D721Med (cell line): Measurements from ENCODE around the gene DPF3.
"Not testable (repeated sequence)": the region's sequence is repeated elsewhere in the genome, so short reads cannot be mapped to it uniquely, and the experiment has no call there.

Source experiments
- DNase-seq: peaks from one replicate; pipeline ENCODE4 v3.0.0; 2011; ENCODE audit warnings: low spot score; ENCODE audit not compliant: insufficient read length
- FAIRE-seq: peaks from 2 replicates; lab custom pipeline; 2011; peaks lifted over from hg19 to GRCh38; lab: Jason Lieb, UNC
- CTCF ChIP-seq: IDR thresholded peaks from 2 replicates; pipeline ENCODE4 v1.5.1; 2012; ENCODE audit warnings: mild to moderate bottlenecking, control low read depth; ENCODE audit not compliant: insufficient read depth; ENCODE audit errors: missing control alignments

DPF3 gene

GRCh38 chr14:72876005-72876709, 17.7 kb downstream of the DPF3 start:
- no peak for TF ChIP-seq CTCF
- DNase-seq, result no peak
- FAIRE-seq, result no peak

DNA sequence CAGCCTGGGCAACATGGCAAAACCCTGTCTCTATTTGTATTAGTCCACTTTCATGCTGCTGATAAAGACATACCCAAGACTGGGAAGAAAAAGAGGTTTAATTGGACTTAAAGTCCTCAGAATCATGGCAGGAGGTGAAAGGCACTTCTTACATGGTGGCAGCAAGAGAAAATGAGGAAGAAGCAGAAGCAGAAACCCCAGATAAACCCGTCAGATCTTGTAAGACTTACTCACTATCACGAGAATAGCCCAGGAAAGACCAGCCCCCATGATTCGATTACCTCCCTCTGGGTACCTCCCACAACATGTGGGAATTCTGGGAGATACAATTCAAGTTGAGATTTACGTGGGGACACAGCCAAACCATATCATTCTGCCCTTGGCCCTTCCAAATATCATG, 23.0 kb downstream of the DPF3 start:
- not testable (repeated sequence) for FAIRE-seq, DNase-seq

GRCh38 chr14:72869407-72870329, 24.2 kb downstream of the DPF3 start:
- FAIRE-seq (no peak), DNase-seq (no peak)
- no peak for TF ChIP-seq CTCF

GRCh38 chr14:72868500-72868899, 25.4 kb downstream of the DPF3 start:
- FAIRE-seq, result no peak
- TF ChIP-seq CTCF, result no peak
- no peak for DNase-seq

- DNase-seq (no peak), FAIRE-seq (no peak)
- no peak for TF ChIP-seq CTCF
These were observed 29.1 kb downstream of the DPF3 start for GRCh38 chr14:72864712-72865365.

DNA sequence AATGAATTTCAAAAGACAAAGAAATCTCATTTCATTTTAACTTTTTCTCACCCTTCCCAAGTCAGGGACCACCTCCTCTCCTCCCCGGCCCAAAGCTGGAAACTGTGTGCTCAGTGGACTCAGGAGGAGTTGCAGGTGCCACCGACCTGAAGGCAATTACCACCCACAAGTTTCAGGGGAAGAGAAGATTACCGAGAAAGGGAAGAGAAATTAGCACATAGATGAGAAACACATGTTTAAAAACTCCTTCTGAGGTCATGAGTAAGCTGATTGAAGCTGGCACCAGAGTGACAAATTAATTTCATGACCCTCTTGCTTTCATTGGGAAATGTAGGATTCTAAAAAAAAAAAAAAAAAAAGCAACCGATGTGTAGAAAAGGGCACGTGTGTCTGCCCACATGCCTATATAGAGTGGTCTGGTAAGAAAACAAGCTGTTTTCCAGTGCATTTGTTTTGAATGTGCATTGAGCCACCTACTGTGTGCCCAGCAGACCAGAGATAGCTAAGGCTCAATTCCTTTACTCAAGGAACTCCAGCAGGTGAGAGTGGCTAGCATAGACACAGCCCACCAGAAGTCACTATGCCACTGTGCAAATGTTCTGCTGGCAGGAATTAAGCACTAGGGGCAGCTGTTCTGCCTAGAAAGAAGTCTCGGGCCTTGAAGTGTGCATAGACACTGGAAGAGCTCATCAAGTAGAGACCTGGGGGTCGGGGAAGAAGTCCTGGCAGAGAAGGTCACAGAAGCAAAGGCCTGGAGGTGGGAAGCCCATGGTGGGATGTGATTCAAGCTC, 30.5 kb downstream of the DPF3 start:
- DNase-seq (no peak), FAIRE-seq (no peak)
- no peak for TF ChIP-seq CTCF
